HepG2 (cell line): Measurements from ENCODE around the gene EPB41L5.

ENCODE experiments used
- FOXO1 ChIP-seq: sonication (generic); formaldehyde crosslinking; IDR thresholded peaks from 2 replicates; pipeline ENCODE4 v1.4.0; 2020; ENCODE audit warnings: missing genetic modification reagents
- SKIL ChIP-seq: sonication (generic); formaldehyde crosslinking; IDR thresholded peaks from 2 replicates; pipeline ENCODE4 v1.8.0; 2022; ENCODE audit warnings: missing genetic modification reagents, mild to moderate bottlenecking, moderate library complexity, borderline replicate concordance
- TBL1XR1 ChIP-seq: fragments of 150-350 bp; IDR thresholded peaks from 2 replicates; pipeline ENCODE4 v1.6.1; 2014; ENCODE audit warnings: borderline replicate concordance, low read length; ENCODE audit not compliant: partially characterized antibody
- ZC3H4 ChIP-seq: sonication (generic); formaldehyde crosslinking; IDR thresholded peaks from 2 replicates; pipeline ENCODE4 v1.4.0; 2020; ENCODE audit warnings: missing genetic modification reagents, borderline replicate concordance
- ZNF362 ChIP-seq: sonication (generic); formaldehyde crosslinking; IDR thresholded peaks from 2 replicates; pipeline ENCODE4 v1.4.0; 2020; ENCODE audit warnings: missing genetic modification reagents, mild to moderate bottlenecking, borderline replicate concordance
- TF ChIP-seq, protein P1 (sequence below): sonication (generic); formaldehyde crosslinking; IDR thresholded peaks from 2 replicates; pipeline ENCODE4 v1.5.0; 2020; ENCODE audit warnings: mild to moderate bottlenecking, missing genetic modification reagents, moderate library complexity

DNA sequence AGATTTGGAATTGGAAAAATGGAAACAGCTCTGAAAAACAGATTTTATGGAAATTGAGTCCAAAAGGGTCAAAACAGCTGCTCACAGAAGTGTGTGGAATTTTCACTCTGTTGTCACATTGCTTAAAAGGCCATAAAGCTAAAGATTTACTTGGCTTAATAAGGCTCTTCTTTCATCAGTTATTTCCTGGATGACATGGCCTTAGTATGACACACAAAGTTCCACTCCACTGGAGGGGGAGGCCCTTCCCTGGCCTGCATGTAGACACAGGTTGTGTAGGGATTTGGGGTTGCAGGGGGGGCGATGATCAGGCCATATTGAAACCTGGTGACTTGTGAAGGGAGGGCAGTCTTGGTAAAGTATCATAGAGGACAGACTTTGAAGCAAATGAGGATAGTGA lies 176.3 kb downstream of the EPB41L5 start:
- TF ChIP-seq TBL1XR1: no peak
- no peak for TF ChIP-seq ZC3H4 (CRISPR knock-in tag)
- TF ChIP-seq SKIL (CRISPR knock-in tag): no peak
- TF ChIP-seq FOXO1 (CRISPR knock-in tag): no peak
- TF ChIP-seq ZNF362 (CRISPR knock-in tag): no peak
- TF ChIP-seq, protein P1, sequence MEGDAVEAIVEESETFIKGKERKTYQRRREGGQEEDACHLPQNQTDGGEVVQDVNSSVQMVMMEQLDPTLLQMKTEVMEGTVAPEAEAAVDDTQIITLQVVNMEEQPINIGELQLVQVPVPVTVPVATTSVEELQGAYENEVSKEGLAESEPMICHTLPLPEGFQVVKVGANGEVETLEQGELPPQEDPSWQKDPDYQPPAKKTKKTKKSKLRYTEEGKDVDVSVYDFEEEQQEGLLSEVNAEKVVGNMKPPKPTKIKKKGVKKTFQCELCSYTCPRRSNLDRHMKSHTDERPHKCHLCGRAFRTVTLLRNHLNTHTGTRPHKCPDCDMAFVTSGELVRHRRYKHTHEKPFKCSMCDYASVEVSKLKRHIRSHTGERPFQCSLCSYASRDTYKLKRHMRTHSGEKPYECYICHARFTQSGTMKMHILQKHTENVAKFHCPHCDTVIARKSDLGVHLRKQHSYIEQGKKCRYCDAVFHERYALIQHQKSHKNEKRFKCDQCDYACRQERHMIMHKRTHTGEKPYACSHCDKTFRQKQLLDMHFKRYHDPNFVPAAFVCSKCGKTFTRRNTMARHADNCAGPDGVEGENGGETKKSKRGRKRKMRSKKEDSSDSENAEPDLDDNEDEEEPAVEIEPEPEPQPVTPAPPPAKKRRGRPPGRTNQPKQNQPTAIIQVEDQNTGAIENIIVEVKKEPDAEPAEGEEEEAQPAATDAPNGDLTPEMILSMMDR: no peak
